Measurements from ENCODE around the gene RBSN. TPM values are rescaled to one million over a fixed set of nuclear protein-coding genes. Genes with fewer than 3 reads are reported as not detected.

RBSN gene
- total RNA-seq, 1 donor from 2014 or later, result 16.0 TPM

- H3K4me3 ChIP-seq (ENCODE audit: low read depth, low read length), result no peak overlapping the region
- TF ChIP-seq CTCF (conservative IDR thresholded peaks at IDR 0.05; ENCODE audit: low read depth, low read length), result no peak
- no peak for DNase-seq (ENCODE audit: low read depth)
Measured at GRCh38 chr3:15029625-15030024, 69.3 kb downstream of the RBSN start.

GRCh38 chr3:15023719-15024118 lies 75.2 kb downstream of the RBSN start:
- no peak overlapping the region for H3K4me3 ChIP-seq (ENCODE audit: low read depth, low read length)
- no peak for TF ChIP-seq CTCF (conservative IDR thresholded peaks at IDR 0.05; ENCODE audit: low read depth, low read length)
- DNase-seq (ENCODE audit: low read depth), result no peak

- H3K4me3 ChIP-seq (ENCODE audit: low read depth, low read length), result no peak overlapping the region
- no peak for DNase-seq (ENCODE audit: low read depth)
- no peak for TF ChIP-seq CTCF (conservative IDR thresholded peaks at IDR 0.05; ENCODE audit: low read depth, low read length)
Measured at GRCh38 chr3:15023249-15023648, 75.7 kb downstream of the RBSN start.

Other genes with a start within 250 kb of the RBSN start
- gene NR2C2, start 151.6 kb downstream of the RBSN start, total RNA-seq, result 15.4 and 16.3 TPM in 2 replicates
- 27.0 and 39.5 TPM in 2 replicates for gene MRPS25, start 33.8 kb downstream of the RBSN start, total RNA-seq
- 16.1 and 19.2 TPM in 2 replicates for gene CAPN7, start 107.1 kb upstream of the RBSN start, total RNA-seq
- 6.7 and 7.7 TPM in 2 replicates for gene SH3BP5, start 233.4 kb upstream of the RBSN start, total RNA-seq